ENCODE results near the gene RASA3. TPM values are rescaled to one million over a fixed set of nuclear protein-coding genes. Genes with fewer than 3 reads are reported as not detected.

RASA3 gene
- total RNA-seq, 4 donors from 2014 or later = 29.5 to 38.1 (median 34.6) TPM

GRCh38 chr13:114174529-114174961 is 42.1 kb upstream of the RASA3 start:
- no peak overlapping the region for H3K27ac ChIP-seq (replicated peaks in 1 of 4)
- TF ChIP-seq CTCF (IDR thresholded peaks at IDR 0.05) (no peak), EP300 (IDR thresholded peaks at IDR 0.05) (no peak), POLR2AphosphoS5 (IDR thresholded peaks at IDR 0.05) (no peak), POLR2A (IDR thresholded peaks at IDR 0.05; ENCODE audit: low read depth) (no peak)
- DNase-seq (ENCODE audit: extremely low spot score) = no peak
- intact Hi-C loops (cut with DNase I) = no loop called here
- no peaks in the 10 kb centered on the region for H3K36me3 ChIP-seq
- H3K27me3 ChIP-seq = no peaks in the 10 kb centered on the region
- peaks cover 0 to 12% (median 6%) of the 10 kb centered on the region in 4 donors for H3K9me3 ChIP-seq
- WGBS = 67% methylated on average over 3 of the region's 3 CpGs
- peaks cover 0 to 7% (median 4%) of the 10 kb centered on the region in 4 donors for H3K4me1 ChIP-seq
- H3K4me3 ChIP-seq = no peak overlapping the region

GRCh38 chr13:114173745-114174144 is 41.3 kb upstream of the RASA3 start:
- Histone ChIP-seq H3K27ac (replicated peaks in 1 of 4) (no peak overlapping the region), H3K4me3 (no peak overlapping the region), H3K27me3 (no peaks in the 10 kb centered on the region), H3K4me1 (peaks cover 0 to under 1% (median 0%) of the 10 kb centered on the region in 4 donors), H3K9me3 (peaks cover 0 to 12% (median 6%) of the 10 kb centered on the region in 4 donors), H3K36me3 (no peaks in the 10 kb centered on the region)
- no peak for DNase-seq (ENCODE audit: extremely low spot score)
- WGBS = 69% methylated on average over 1 of the region's 1 CpG
- intact Hi-C loops (cut with DNase I) = no loop called here
- TF ChIP-seq CTCF (IDR thresholded peaks at IDR 0.05) (no peak), POLR2AphosphoS5 (IDR thresholded peaks at IDR 0.05) (no peak), POLR2A (IDR thresholded peaks at IDR 0.05; ENCODE audit: low read depth) (no peak), EP300 (IDR thresholded peaks at IDR 0.05) (no peak)

GRCh38 chr13:114173272-114173671 is 40.8 kb upstream of the RASA3 start:
- WGBS = 79% methylated on average over 3 of the region's 3 CpGs
- no peaks in the 10 kb centered on the region for H3K4me1 ChIP-seq
- intact Hi-C loops (cut with DNase I) = no loop called here

GRCh38 chr13:114167885-114168284 is 35.5 kb upstream of the RASA3 start:
- intact Hi-C loops (cut with DNase I) = no loop called here
- no peak for TF ChIP-seq POLR2AphosphoS5 (IDR thresholded peaks at IDR 0.05)
- Histone ChIP-seq H3K36me3 (no peaks in the 10 kb centered on the region), H3K4me1 (peaks cover 15 to 23% (median 20%) of the 10 kb centered on the region in 4 donors), H3K27ac (replicated peaks in 1 of 4) (peak overlapping the region in 3 of 4 donors; percentile 68 to 83 (median 73)), H3K27me3 (no peaks in the 10 kb centered on the region), H3K9me3 (peaks cover 0 to 4% (median 2%) of the 10 kb centered on the region in 4 donors), H3K4me3 (no peak overlapping the region)
- DNase-seq (ENCODE audit: extremely low spot score) = no peak
- 94% methylated on average over 5 of the region's 5 CpGs for WGBS

More at GRCh38 chr13:114173272-114173671, 40.8 kb upstream of the RASA3 start:
- H3K4me3 ChIP-seq = no peak overlapping the region
- H3K36me3 ChIP-seq = no peaks in the 10 kb centered on the region
- peaks cover 0 to 12% (median 6%) of the 10 kb centered on the region in 4 donors for H3K9me3 ChIP-seq
- H3K27ac ChIP-seq (replicated peaks in 1 of 4) = no peak overlapping the region
- TF ChIP-seq POLR2AphosphoS5 (IDR thresholded peaks at IDR 0.05) (no peak), EP300 (IDR thresholded peaks at IDR 0.05) (no peak), CTCF (IDR thresholded peaks at IDR 0.05) (no peak), POLR2A (IDR thresholded peaks at IDR 0.05; ENCODE audit: low read depth) (no peak)
- H3K27me3 ChIP-seq = no peaks in the 10 kb centered on the region
- no peak for DNase-seq (ENCODE audit: extremely low spot score)

- no peak overlapping the region for H3K4me3 ChIP-seq
- WGBS = 40% methylated on average over 5 of the region's 5 CpGs
- intact Hi-C loops (cut with DNase I) = no loop called here
- H3K4me1 ChIP-seq = peaks cover 15 to 26% (median 25%) of the 10 kb centered on the region in 4 donors
- H3K27ac ChIP-seq (replicated peaks in 1 of 4) = peak overlapping the region; percentile 68 to 83 (median 72)
- H3K27me3 ChIP-seq = no peaks in the 10 kb centered on the region
- no peaks in the 10 kb centered on the region for H3K9me3 ChIP-seq
- no peaks in the 10 kb centered on the region for H3K36me3 ChIP-seq
- TF ChIP-seq POLR2AphosphoS5 (IDR thresholded peaks at IDR 0.05) (peak in 1 of 2 donors; percentile 16), EP300 (IDR thresholded peaks at IDR 0.05) (no peak)
- no peak for DNase-seq (ENCODE audit: extremely low spot score)
Measured at GRCh38 chr13:114167426-114167825, 35.0 kb upstream of the RASA3 start.

Measured in esophagus muscularis mucosa (tissue), 4 donors.